SKM-1 (cell line): ENCODE results near the gene SENP5.

Experiments used
- DNase-seq: peaks from one replicate; lab custom pipeline; 2025; ENCODE audit not compliant: unreplicated experiment; lab: John Stamatoyannopoulos, UW

Gene SENP5

GRCh38 chr3:196886144-196886543 lies 18.4 kb downstream of the SENP5 start:
- DNase-seq = no peak

- no peak for DNase-seq
These were observed 22.4 kb downstream of the SENP5 start for GRCh38 chr3:196889844-196890708.

GRCh38 chr3:196894557-196895295 lies 27.0 kb downstream of the SENP5 start:
- DNase-seq = no peak

- no peak for DNase-seq
These were observed 28.5 kb downstream of the SENP5 start for GRCh38 chr3:196896229-196896628.

- DNase-seq = no peak
These were observed 34.0 kb downstream of the SENP5 start for GRCh38 chr3:196901768-196902167.

- no peak for DNase-seq
These were observed 34.6 kb downstream of the SENP5 start for GRCh38 chr3:196902296-196902695.

GRCh38 chr3:196903740-196904139 lies 36.0 kb downstream of the SENP5 start:
- no peak for DNase-seq

GRCh38 chr3:196914866-196915265 lies 47.1 kb downstream of the SENP5 start:
- DNase-seq = no peak

GRCh38 chr3:196915375-196915774 lies 47.7 kb downstream of the SENP5 start:
- no peak for DNase-seq

GRCh38 chr3:196916221-196916620 lies 48.5 kb downstream of the SENP5 start:
- DNase-seq = no peak

GRCh38 chr3:196916995-196917394 lies 49.3 kb downstream of the SENP5 start:
- DNase-seq = no peak

- no peak for DNase-seq
These were observed 51.2 kb downstream of the SENP5 start for GRCh38 chr3:196918968-196919367.

GRCh38 chr3:196920733-196921132 lies 53.0 kb downstream of the SENP5 start:
- DNase-seq = no peak

- no peak for DNase-seq
These were observed 60.1 kb downstream of the SENP5 start for GRCh38 chr3:196927571-196928453.

- DNase-seq = no peak
These were observed 63.4 kb downstream of the SENP5 start for GRCh38 chr3:196931157-196931556.

- no peak for DNase-seq
These were observed 64.3 kb downstream of the SENP5 start for GRCh38 chr3:196931828-196932587.

GRCh38 chr3:196932600-196932999 lies 64.9 kb downstream of the SENP5 start:
- DNase-seq = no peak

GRCh38 chr3:196936288-196936687 lies 68.6 kb downstream of the SENP5 start:
- DNase-seq = no peak

- DNase-seq = no peak
These were observed 70.4 kb downstream of the SENP5 start for GRCh38 chr3:196938124-196938523.

GRCh38 chr3:196938576-196938975 lies 70.9 kb downstream of the SENP5 start:
- DNase-seq = no peak
